Parathyroid adenoma (tissue), 2 donors: Measurements from ENCODE around the gene GIGYF2.

ENCODE experiments used
- H2AFZ ChIP-seq: fragments of 300-600 bp; sonication (generic); one replicate; pipeline ENCODE4 v1.7.0; 2017; ENCODE audit warnings: antibody characterized with exemption, mild to moderate bottlenecking
- H3K27ac ChIP-seq: fragments of 300-600 bp; sonication (generic); one replicate; pipeline ENCODE4 v1.7.0; 2017
- H3K27me3 ChIP-seq: fragments of 300-600 bp; sonication (generic); one replicate; pipeline ENCODE4 v1.7.0; 2017; ENCODE audit warnings: low read length; ENCODE audit not compliant: control insufficient read depth, insufficient read depth
- H3K36me3 ChIP-seq: fragments of 300-600 bp; sonication (generic); one replicate; pipeline ENCODE4 v1.7.0; 2017; ENCODE audit warnings: low read length; ENCODE audit not compliant: control insufficient read depth, insufficient read depth
- H3K4me1 ChIP-seq: fragments of 300-600 bp; sonication (generic); one replicate; pipeline ENCODE4 v1.7.0; 2017; ENCODE audit warnings: control low read depth
- H3K4me2 ChIP-seq: fragments of 300-600 bp; sonication (generic); one replicate; pipeline ENCODE4 v1.7.0; 2017; ENCODE audit warnings: low read length
- H3K4me3 ChIP-seq: fragments of 300-600 bp; sonication (generic); one replicate; pipeline ENCODE4 v1.7.0; 2017; ENCODE audit warnings: low read depth, low read length
- H3K79me2 ChIP-seq: fragments of 300-600 bp; sonication (generic); one replicate; pipeline ENCODE4 v1.7.0; 2017; ENCODE audit warnings: control low read depth
- H3K9ac ChIP-seq: fragments of 300-600 bp; sonication (generic); one replicate; pipeline ENCODE4 v1.7.0; 2017; ENCODE audit warnings: mild to moderate bottlenecking
- H3K9me3 ChIP-seq: fragments of 300-600 bp; sonication (generic); one replicate; pipeline ENCODE4 v1.7.0; 2017; ENCODE audit warnings: low read length; ENCODE audit not compliant: control insufficient read depth
- CTCF ChIP-seq: fragments of 300-600 bp; sonication (generic); IDR thresholded peaks from one replicate; pipeline ENCODE4 v1.7.0; 2017; ENCODE audit warnings: antibody characterized with exemption, mild to moderate bottlenecking
- donor health status: primary hyperparathyroidism.

Gene GIGYF2

GRCh38 chr2:232836934-232837333, 139.8 kb downstream of the GIGYF2 start:
- Histone ChIP-seq H3K27me3 (no peaks in the 10 kb centered on the region), H3K36me3 (no peaks in the 10 kb centered on the region)
- TF ChIP-seq CTCF, result no peak

GRCh38 chr2:232838406-232838874, 141.3 kb downstream of the GIGYF2 start:
- H3K4me3 ChIP-seq, result peak overlapping the region; percentile 15
- peaks cover 3% of the 10 kb centered on the region for H3K79me2 ChIP-seq
- peak overlapping the region; percentile 55 for H3K27ac ChIP-seq
- H3K36me3 ChIP-seq, result no peaks in the 10 kb centered on the region
- peak overlapping the region; percentile 18 for H3K4me2 ChIP-seq
- H3K4me1 ChIP-seq, result peaks cover 33% of the 10 kb centered on the region
- H2AFZ ChIP-seq, result no peak overlapping the region
- TF ChIP-seq CTCF, result no peak
- H3K9ac ChIP-seq, result no peak overlapping the region
- no peaks in the 10 kb centered on the region for H3K27me3 ChIP-seq
- H3K9me3 ChIP-seq, result no peaks in the 10 kb centered on the region

More at GRCh38 chr2:232836934-232837333, 139.8 kb downstream of the GIGYF2 start:
- Histone ChIP-seq H3K27ac (no peak overlapping the region), H3K4me2 (peak overlapping the region; percentile 17), H3K9me3 (no peaks in the 10 kb centered on the region), H3K79me2 (peaks cover 3% of the 10 kb centered on the region), H3K4me3 (no peak overlapping the region), H3K4me1 (peaks cover 37% of the 10 kb centered on the region), H3K9ac (no peak overlapping the region), H2AFZ (no peak overlapping the region)

GRCh38 chr2:232839411-232840079, 142.4 kb downstream of the GIGYF2 start:
- H3K27me3 ChIP-seq, result no peaks in the 10 kb centered on the region
- H3K4me2 ChIP-seq, result peak overlapping the region; percentile 18
- H3K36me3 ChIP-seq, result no peaks in the 10 kb centered on the region
- peak overlapping the region; percentile 1 for H3K27ac ChIP-seq
- H3K4me1 ChIP-seq, result peaks cover 24% of the 10 kb centered on the region
- peaks cover 3% of the 10 kb centered on the region for H3K79me2 ChIP-seq
- H2AFZ ChIP-seq, result no peak overlapping the region
- H3K4me3 ChIP-seq, result peak overlapping the region; percentile 8
- TF ChIP-seq CTCF, result no peak
- H3K9me3 ChIP-seq, result no peaks in the 10 kb centered on the region
- no peak overlapping the region for H3K9ac ChIP-seq

- Histone ChIP-seq H3K27me3 (no peaks in the 10 kb centered on the region), H3K9ac (no peak overlapping the region), H3K4me1 (peaks cover 23% of the 10 kb centered on the region), H2AFZ (no peak overlapping the region), H3K4me3 (no peak overlapping the region), H3K79me2 (peaks cover 3% of the 10 kb centered on the region), H3K27ac (no peak overlapping the region), H3K9me3 (no peaks in the 10 kb centered on the region), H3K4me2 (no peak overlapping the region), H3K36me3 (no peaks in the 10 kb centered on the region)
- TF ChIP-seq CTCF, result no peak
Observed at GRCh38 chr2:232842689-232843088, 145.6 kb downstream of the GIGYF2 start.

- Histone ChIP-seq H3K4me2 (no peak overlapping the region), H2AFZ (no peak overlapping the region), H3K36me3 (no peaks in the 10 kb centered on the region), H3K9me3 (no peaks in the 10 kb centered on the region), H3K9ac (no peak overlapping the region), H3K27ac (no peak overlapping the region), H3K4me1 (peaks cover 13% of the 10 kb centered on the region), H3K4me3 (no peak overlapping the region), H3K27me3 (no peaks in the 10 kb centered on the region), H3K79me2 (peaks cover 3% of the 10 kb centered on the region)
- TF ChIP-seq CTCF, result peak; percentile 30
Observed at GRCh38 chr2:232843834-232844233, 146.7 kb downstream of the GIGYF2 start.
